Kidney (tissue), 14 donors: ENCODE measurements around the gene UBE2J2. TPM values are rescaled to one million over a fixed set of nuclear protein-coding genes. Genes with fewer than 3 reads are reported as not detected.

Source experiments
- DNase-seq, 5 donors: peaks; one replicate each; pipeline ENCODE4 v3.0.0-alpha.2; 2013 to 2020
- FAIRE-seq: peaks from 2 replicates; lab custom pipeline; 2012; peaks lifted over from hg19 to GRCh38; lab: Jason Lieb, UNC
- H3K27ac ChIP-seq, 2 donors: one replicate each; pipeline ENCODE4 v1.7.0; 2013; ENCODE audit warnings: low read depth in 2 of 2, low read length in 2 of 2, inconsistent platforms in 1 of 2
- H3K27me3 ChIP-seq: one replicate; pipeline ENCODE4 v1.7.1; 2013; ENCODE audit warnings: low read length, inconsistent platforms; ENCODE audit not compliant: control insufficient read depth, insufficient read depth
- H3K36me3 ChIP-seq, 3 donors: one replicate each; pipeline versions ENCODE4 v1.7.0 to v1.7.1; 2013; ENCODE audit warnings: low read length in 3 of 3, control low read depth in 1 of 3, inconsistent platforms in 1 of 3; ENCODE audit not compliant: insufficient read depth in 3 of 3, control insufficient read depth in 2 of 3
- H3K4me1 ChIP-seq, 3 donors: one replicate each; pipeline versions ENCODE4 v1.7.0 to v1.7.1; 2013; ENCODE audit warnings: low read length in 3 of 3, inconsistent platforms in 1 of 3, low read depth in 1 of 3; ENCODE audit not compliant: control insufficient read depth in 2 of 3, insufficient read depth in 2 of 3
- H3K4me3 ChIP-seq, 3 donors: one replicate each; pipeline versions ENCODE4 v1.7.0 to v1.8.1; 2013; ENCODE audit warnings: low read length in 3 of 3, control low read depth in 1 of 3, inconsistent platforms in 1 of 3
- H3K9ac ChIP-seq, 3 donors: one replicate each; pipeline versions ENCODE4 v1.7.0 to v1.7.1; 2013; ENCODE audit warnings: low read length in 3 of 3, control low read depth in 1 of 3, inconsistent platforms in 1 of 3
- H3K9me3 ChIP-seq, 3 donors: one replicate each; pipeline versions ENCODE4 v1.7.0 to v1.7.1; 2013; ENCODE audit warnings: low read length in 3 of 3, control low read depth in 1 of 3, inconsistent platforms in 1 of 3; ENCODE audit not compliant: control insufficient read depth in 2 of 3, insufficient read depth in 1 of 3
- CTCF ChIP-seq: IDR thresholded peaks from 3 replicates; pipeline ENCODE4 v1.5.1; 2012; ENCODE audit warnings: mild to moderate bottlenecking, moderate library complexity, borderline replicate concordance; ENCODE audit not compliant: insufficient read depth; ENCODE audit errors: extremely low read depth
- intact Hi-C: fragments of 100-400 bp; cut with DNase I; formaldehyde crosslinking; loops from one replicate; pipeline ENCODE4 v1.11.1; 2022
- microRNA-seq: library from miRNA; unstranded; fragments of <30 nt; microRNA quantifications from one replicate; pipeline ENCODE4 v1.2.0, GENCODE V29; 2020
- polyA plus RNA-seq: library from polyadenylated mRNA; stranded (reverse); fragments of 350-450 nt; fragmentation: Illumina TruSeq; extraction: RNeasy Lipid Tissue Mini Kit (QIAGEN cat#74804); gene quantifications from one replicate; pipeline ENCODE4 v1.2.3, GENCODE V29; 2014; ENCODE audit warnings: low read depth, low replicate concordance; ENCODE audit not compliant: insufficient read depth
- total RNA-seq: library from RNA; stranded (reverse); fragmentation: NEBNext Ultra II Directional; extraction: Animal tissue kit (Norgen Biotek cat#: 25700); gene quantifications from one replicate; pipeline ENCODE4 v1.2.1, GENCODE V29; 2021
- donor health status: control.
- donor health status: control.
- donor health status: control.
- donor health status: control.
- donor health status: control.
- donor health status: DM: yes; HTN: yes; CAD: no.
- donor health status: Normal renal cell carcinoma (clear cell type).

The UBE2J2 gene
- total and polyA plus RNA-seq, 2 donors from 2014 or later, result 56.6 to 57.4 TPM

GRCh38 chr1:1204425-1204920 lies 69.2 kb downstream of the UBE2J2 start:
- no peak overlapping the region for H3K27ac ChIP-seq
- FAIRE-seq, result no peak
- intact Hi-C loops, result no loop called here
- peak in 1 of 5 donors; percentile 46 for DNase-seq
- no peak overlapping the region for H3K9ac ChIP-seq
- TF ChIP-seq CTCF, result no peak
- peaks cover 0 to 3% (median 0%) of the 10 kb centered on the region in 3 donors for H3K4me1 ChIP-seq
- H3K9me3 ChIP-seq, result no peaks in the 10 kb centered on the region
- H3K36me3 ChIP-seq, result no peaks in the 10 kb centered on the region
- no peak overlapping the region for H3K4me3 ChIP-seq
- H3K27me3 ChIP-seq, result no peaks in the 10 kb centered on the region

Small RNA genes lying within 50 kb of the gene (microRNA-seq; reads per million reads assigned to microRNA genes)
- gene MIR6726 (1.7 reads per million), gene MIR6727 (not detected)

Other genes starting within 250 kb of the UBE2J2 start
- 2.3 TPM for gene RNF223, start 199.5 kb downstream of the UBE2J2 start, total RNA-seq
- 0.28 TPM for gene RNF223, start 199.5 kb downstream of the UBE2J2 start, polyA plus RNA-seq
- 14.8 TPM for gene C1orf159, start 157.8 kb downstream of the UBE2J2 start, total RNA-seq
- gene C1orf159, start 157.8 kb downstream of the UBE2J2 start, polyA plus RNA-seq, result 8.6 TPM
- 1.5 TPM for gene TTLL10, start 100.0 kb downstream of the UBE2J2 start, total RNA-seq
- not detected for gene TTLL10, start 100.0 kb downstream of the UBE2J2 start, polyA plus RNA-seq
- 8.1 TPM for gene TNFRSF18, start 67.3 kb downstream of the UBE2J2 start, total RNA-seq
- not detected for gene TNFRSF18, start 67.3 kb downstream of the UBE2J2 start, polyA plus RNA-seq
- gene TNFRSF4, start 59.7 kb downstream of the UBE2J2 start, total RNA-seq, result 5.1 TPM
- gene TNFRSF4, start 59.7 kb downstream of the UBE2J2 start, polyA plus RNA-seq, result 3.3 TPM
- 160 TPM for gene SDF4, start 41.9 kb downstream of the UBE2J2 start, total RNA-seq
- gene SDF4, start 41.9 kb downstream of the UBE2J2 start, polyA plus RNA-seq, result 143 TPM
- 20.3 TPM for gene B3GALT6, start 41.6 kb downstream of the UBE2J2 start, total RNA-seq
- gene B3GALT6, start 41.6 kb downstream of the UBE2J2 start, polyA plus RNA-seq, result 13.7 TPM
- 3.1 TPM for gene C1QTNF12, start 27.1 kb downstream of the UBE2J2 start, total RNA-seq
- gene C1QTNF12, start 27.1 kb downstream of the UBE2J2 start, polyA plus RNA-seq, result 9.9 TPM
- gene SCNN1D, start 6.6 kb upstream of the UBE2J2 start, total RNA-seq, result 4.6 TPM
- 4.6 TPM for gene SCNN1D, start 6.6 kb upstream of the UBE2J2 start, polyA plus RNA-seq
- 39.5 TPM for gene ACAP3, start 34.1 kb upstream of the UBE2J2 start, total RNA-seq
- gene ACAP3, start 34.1 kb upstream of the UBE2J2 start, polyA plus RNA-seq, result 15.9 TPM
- gene PUSL1, start 34.7 kb upstream of the UBE2J2 start, total RNA-seq, result 12.6 TPM
- 13.9 TPM for gene PUSL1, start 34.7 kb upstream of the UBE2J2 start, polyA plus RNA-seq
- gene INTS11, start 50.8 kb upstream of the UBE2J2 start, total RNA-seq, result 100 TPM
- 73.6 TPM for gene INTS11, start 50.8 kb upstream of the UBE2J2 start, polyA plus RNA-seq
- 21.9 TPM for gene CPTP, start 50.9 kb upstream of the UBE2J2 start, total RNA-seq
- gene CPTP, start 50.9 kb upstream of the UBE2J2 start, polyA plus RNA-seq, result 51.5 TPM
- 1.3 TPM for gene TAS1R3, start 57.4 kb upstream of the UBE2J2 start, total RNA-seq
- gene TAS1R3, start 57.4 kb upstream of the UBE2J2 start, polyA plus RNA-seq, result 0.15 TPM
- gene DVL1, start 75.6 kb upstream of the UBE2J2 start, total RNA-seq, result 55.0 TPM
- 32.5 TPM for gene DVL1, start 75.6 kb upstream of the UBE2J2 start, polyA plus RNA-seq
- gene MXRA8, start 84.7 kb upstream of the UBE2J2 start, total RNA-seq, result 26.0 TPM
- gene MXRA8, start 84.7 kb upstream of the UBE2J2 start, polyA plus RNA-seq, result 64.7 TPM
- 111 TPM for gene AURKAIP1, start 101.4 kb upstream of the UBE2J2 start, total RNA-seq
- 359 TPM for gene AURKAIP1, start 101.4 kb upstream of the UBE2J2 start, polyA plus RNA-seq
- 199 TPM for gene CCNL2, start 125.5 kb upstream of the UBE2J2 start, total RNA-seq
- gene CCNL2, start 125.5 kb upstream of the UBE2J2 start, polyA plus RNA-seq, result 72.0 TPM
- gene MRPL20, start 133.4 kb upstream of the UBE2J2 start, total RNA-seq, result 103 TPM
- gene MRPL20, start 133.4 kb upstream of the UBE2J2 start, polyA plus RNA-seq, result 221 TPM
- gene ANKRD65, start 147.4 kb upstream of the UBE2J2 start, total RNA-seq, result 5.2 TPM
- gene ANKRD65, start 147.4 kb upstream of the UBE2J2 start, polyA plus RNA-seq, result 7.1 TPM
- 116 TPM for gene VWA1, start 161.8 kb upstream of the UBE2J2 start, total RNA-seq
- 103 TPM for gene VWA1, start 161.8 kb upstream of the UBE2J2 start, polyA plus RNA-seq
- 10.0 TPM for gene ATAD3C, start 175.8 kb upstream of the UBE2J2 start, total RNA-seq
- 14.3 TPM for gene ATAD3C, start 175.8 kb upstream of the UBE2J2 start, polyA plus RNA-seq
- gene ATAD3B, start 197.9 kb upstream of the UBE2J2 start, total RNA-seq, result 28.8 TPM
- gene ATAD3B, start 197.9 kb upstream of the UBE2J2 start, polyA plus RNA-seq, result 13.3 TPM
- 19.1 TPM for gene ATAD3A, start 238.3 kb upstream of the UBE2J2 start, total RNA-seq
- gene ATAD3A, start 238.3 kb upstream of the UBE2J2 start, polyA plus RNA-seq, result 17.5 TPM